Ovary (tissue), 3 donors: ENCODE results near the gene ZMAT3.

Experiments
- EP300 ChIP-seq: sonication (generic); formaldehyde crosslinking; IDR thresholded peaks from one replicate; pipeline ENCODE4 v1.6.1; 2017; ENCODE audit warnings: antibody characterized with exemption
- POLR2A ChIP-seq: fragments of 450-650 bp; IDR thresholded peaks from one replicate; pipeline ENCODE4 v1.6.1; 2017; ENCODE audit warnings: antibody characterized with exemption, mild to moderate bottlenecking, moderate library complexity
- TF ChIP-seq, protein P1 (sequence below), 3 donors: fragments of 450-650 bp in 2 of 3; fragments of 200-600 bp in 1 of 3; IDR thresholded peaks; one replicate each; pipeline versions ENCODE4 v1.5.1 to v1.8.0; 2016 to 2022; ENCODE audit warnings: antibody characterized with exemption in 3 of 3, mild to moderate bottlenecking in 1 of 3
- donor health status: DM: no; HTN: no; CAD: no.

GRCh38 chr3:179091113-179091512 lies 19.5 kb upstream of the ZMAT3 start:
- TF ChIP-seq, protein P1, sequence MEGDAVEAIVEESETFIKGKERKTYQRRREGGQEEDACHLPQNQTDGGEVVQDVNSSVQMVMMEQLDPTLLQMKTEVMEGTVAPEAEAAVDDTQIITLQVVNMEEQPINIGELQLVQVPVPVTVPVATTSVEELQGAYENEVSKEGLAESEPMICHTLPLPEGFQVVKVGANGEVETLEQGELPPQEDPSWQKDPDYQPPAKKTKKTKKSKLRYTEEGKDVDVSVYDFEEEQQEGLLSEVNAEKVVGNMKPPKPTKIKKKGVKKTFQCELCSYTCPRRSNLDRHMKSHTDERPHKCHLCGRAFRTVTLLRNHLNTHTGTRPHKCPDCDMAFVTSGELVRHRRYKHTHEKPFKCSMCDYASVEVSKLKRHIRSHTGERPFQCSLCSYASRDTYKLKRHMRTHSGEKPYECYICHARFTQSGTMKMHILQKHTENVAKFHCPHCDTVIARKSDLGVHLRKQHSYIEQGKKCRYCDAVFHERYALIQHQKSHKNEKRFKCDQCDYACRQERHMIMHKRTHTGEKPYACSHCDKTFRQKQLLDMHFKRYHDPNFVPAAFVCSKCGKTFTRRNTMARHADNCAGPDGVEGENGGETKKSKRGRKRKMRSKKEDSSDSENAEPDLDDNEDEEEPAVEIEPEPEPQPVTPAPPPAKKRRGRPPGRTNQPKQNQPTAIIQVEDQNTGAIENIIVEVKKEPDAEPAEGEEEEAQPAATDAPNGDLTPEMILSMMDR (IDR thresholded peaks at IDR 0.05): no peak
- TF ChIP-seq POLR2A (no peak), EP300 (no peak)
